ENCODE data around the gene TMEM135. TPM values are rescaled to one million over a fixed set of nuclear protein-coding genes. Genes with fewer than 3 reads are reported as not detected.

Gene TMEM135
- polyA plus RNA-seq, 1 of the 3 experiments (the other 2 are of a cell fraction), result 3.0 TPM

DNA sequence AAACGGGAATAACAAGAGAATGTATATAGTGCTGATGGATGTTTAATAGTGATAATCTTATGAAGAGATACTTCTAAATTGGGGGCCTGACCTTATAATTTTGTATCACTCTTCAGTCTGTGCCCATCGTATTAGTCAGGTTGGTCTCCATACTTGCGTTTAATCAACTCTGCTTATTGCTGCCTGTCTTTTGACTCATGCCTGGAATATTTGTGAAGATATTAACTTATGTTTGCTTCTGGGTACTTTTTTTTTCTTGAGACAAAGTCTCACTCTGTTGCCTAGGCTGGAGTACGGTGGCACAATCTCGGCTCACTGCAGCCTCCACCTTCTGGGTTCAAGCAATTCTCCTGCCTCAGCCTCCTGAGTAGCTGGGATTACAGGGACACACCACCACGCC is 24.0 kb downstream of the TMEM135 start:
- DNase-seq, result no peak
- H3K79me2 ChIP-seq (ENCODE audit: insufficient read depth), result peaks cover 3% of the 10 kb centered on the region; the same call in 1 of the 2 replicates
- no peak for TF ChIP-seq NRF1 (IDR thresholded peaks at IDR 0.05; ENCODE audit: low read depth, low read length)
- TF ChIP-seq YY1 (IDR thresholded peaks at IDR 0.05; ENCODE audit: low read depth), result no peak
- TF ChIP-seq RXRA (IDR thresholded peaks at IDR 0.05; ENCODE audit: borderline replicate concordance, low read depth), result no peak
- TF ChIP-seq, protein P1, sequence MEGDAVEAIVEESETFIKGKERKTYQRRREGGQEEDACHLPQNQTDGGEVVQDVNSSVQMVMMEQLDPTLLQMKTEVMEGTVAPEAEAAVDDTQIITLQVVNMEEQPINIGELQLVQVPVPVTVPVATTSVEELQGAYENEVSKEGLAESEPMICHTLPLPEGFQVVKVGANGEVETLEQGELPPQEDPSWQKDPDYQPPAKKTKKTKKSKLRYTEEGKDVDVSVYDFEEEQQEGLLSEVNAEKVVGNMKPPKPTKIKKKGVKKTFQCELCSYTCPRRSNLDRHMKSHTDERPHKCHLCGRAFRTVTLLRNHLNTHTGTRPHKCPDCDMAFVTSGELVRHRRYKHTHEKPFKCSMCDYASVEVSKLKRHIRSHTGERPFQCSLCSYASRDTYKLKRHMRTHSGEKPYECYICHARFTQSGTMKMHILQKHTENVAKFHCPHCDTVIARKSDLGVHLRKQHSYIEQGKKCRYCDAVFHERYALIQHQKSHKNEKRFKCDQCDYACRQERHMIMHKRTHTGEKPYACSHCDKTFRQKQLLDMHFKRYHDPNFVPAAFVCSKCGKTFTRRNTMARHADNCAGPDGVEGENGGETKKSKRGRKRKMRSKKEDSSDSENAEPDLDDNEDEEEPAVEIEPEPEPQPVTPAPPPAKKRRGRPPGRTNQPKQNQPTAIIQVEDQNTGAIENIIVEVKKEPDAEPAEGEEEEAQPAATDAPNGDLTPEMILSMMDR (IDR thresholded peaks at IDR 0.05), result no peak
- TF ChIP-seq, protein P2, sequence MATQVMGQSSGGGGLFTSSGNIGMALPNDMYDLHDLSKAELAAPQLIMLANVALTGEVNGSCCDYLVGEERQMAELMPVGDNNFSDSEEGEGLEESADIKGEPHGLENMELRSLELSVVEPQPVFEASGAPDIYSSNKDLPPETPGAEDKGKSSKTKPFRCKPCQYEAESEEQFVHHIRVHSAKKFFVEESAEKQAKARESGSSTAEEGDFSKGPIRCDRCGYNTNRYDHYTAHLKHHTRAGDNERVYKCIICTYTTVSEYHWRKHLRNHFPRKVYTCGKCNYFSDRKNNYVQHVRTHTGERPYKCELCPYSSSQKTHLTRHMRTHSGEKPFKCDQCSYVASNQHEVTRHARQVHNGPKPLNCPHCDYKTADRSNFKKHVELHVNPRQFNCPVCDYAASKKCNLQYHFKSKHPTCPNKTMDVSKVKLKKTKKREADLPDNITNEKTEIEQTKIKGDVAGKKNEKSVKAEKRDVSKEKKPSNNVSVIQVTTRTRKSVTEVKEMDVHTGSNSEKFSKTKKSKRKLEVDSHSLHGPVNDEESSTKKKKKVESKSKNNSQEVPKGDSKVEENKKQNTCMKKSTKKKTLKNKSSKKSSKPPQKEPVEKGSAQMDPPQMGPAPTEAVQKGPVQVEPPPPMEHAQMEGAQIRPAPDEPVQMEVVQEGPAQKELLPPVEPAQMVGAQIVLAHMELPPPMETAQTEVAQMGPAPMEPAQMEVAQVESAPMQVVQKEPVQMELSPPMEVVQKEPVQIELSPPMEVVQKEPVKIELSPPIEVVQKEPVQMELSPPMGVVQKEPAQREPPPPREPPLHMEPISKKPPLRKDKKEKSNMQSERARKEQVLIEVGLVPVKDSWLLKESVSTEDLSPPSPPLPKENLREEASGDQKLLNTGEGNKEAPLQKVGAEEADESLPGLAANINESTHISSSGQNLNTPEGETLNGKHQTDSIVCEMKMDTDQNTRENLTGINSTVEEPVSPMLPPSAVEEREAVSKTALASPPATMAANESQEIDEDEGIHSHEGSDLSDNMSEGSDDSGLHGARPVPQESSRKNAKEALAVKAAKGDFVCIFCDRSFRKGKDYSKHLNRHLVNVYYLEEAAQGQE (IDR thresholded peaks at IDR 0.05; ENCODE audit: low read depth, low read length), result no peak
- TF ChIP-seq CHD2 (IDR thresholded peaks at IDR 0.05; ENCODE audit: low read length, partially characterized antibody), result no peak
- TF ChIP-seq, protein P3, sequence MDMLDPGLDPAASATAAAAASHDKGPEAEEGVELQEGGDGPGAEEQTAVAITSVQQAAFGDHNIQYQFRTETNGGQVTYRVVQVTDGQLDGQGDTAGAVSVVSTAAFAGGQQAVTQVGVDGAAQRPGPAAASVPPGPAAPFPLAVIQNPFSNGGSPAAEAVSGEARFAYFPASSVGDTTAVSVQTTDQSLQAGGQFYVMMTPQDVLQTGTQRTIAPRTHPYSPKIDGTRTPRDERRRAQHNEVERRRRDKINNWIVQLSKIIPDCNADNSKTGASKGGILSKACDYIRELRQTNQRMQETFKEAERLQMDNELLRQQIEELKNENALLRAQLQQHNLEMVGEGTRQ (IDR thresholded peaks at IDR 0.05; ENCODE audit: borderline replicate concordance, low read depth, low read length), result no peak
- no peak for TF ChIP-seq RAD21 (IDR thresholded peaks at IDR 0.05; ENCODE audit: low read length)
- TF ChIP-seq, protein P4, sequence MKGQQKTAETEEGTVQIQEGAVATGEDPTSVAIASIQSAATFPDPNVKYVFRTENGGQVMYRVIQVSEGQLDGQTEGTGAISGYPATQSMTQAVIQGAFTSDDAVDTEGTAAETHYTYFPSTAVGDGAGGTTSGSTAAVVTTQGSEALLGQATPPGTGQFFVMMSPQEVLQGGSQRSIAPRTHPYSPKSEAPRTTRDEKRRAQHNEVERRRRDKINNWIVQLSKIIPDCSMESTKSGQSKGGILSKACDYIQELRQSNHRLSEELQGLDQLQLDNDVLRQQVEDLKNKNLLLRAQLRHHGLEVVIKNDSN (IDR thresholded peaks at IDR 0.05; ENCODE audit: borderline replicate concordance, low read depth), result no peak
- TF ChIP-seq SIN3A (IDR thresholded peaks at IDR 0.05; ENCODE audit: borderline replicate concordance, low read depth, low read length), result no peak
- TF ChIP-seq NFIC (IDR thresholded peaks at IDR 0.05; ENCODE audit: borderline replicate concordance), result no peak
- no peak for TF ChIP-seq GABPA (IDR thresholded peaks at IDR 0.05; ENCODE audit: low read depth)
- no peak overlapping the region for H3K4me2 ChIP-seq
- no peaks in the 10 kb centered on the region for H3K27me3 ChIP-seq (ENCODE audit: insufficient read depth)
- H3K4me1 ChIP-seq (ENCODE audit: control insufficient read depth in 1 of 2, insufficient read depth in 2 of 2, low read depth in 1 of 2, low read length in 1 of 2), result no peaks in the 10 kb centered on the region; a peak in 1 of 4 replicates
- H3K9me2 ChIP-seq, result peaks cover 4% of the 10 kb centered on the region; the same call in 1 of the 2 replicates
- H2AFZ ChIP-seq (ENCODE audit: low read depth), result no peak overlapping the region
- no peaks in the 10 kb centered on the region for H3K9me3 ChIP-seq
- no peak overlapping the region for H3K4me3 ChIP-seq (ENCODE audit: low read depth in 2 of 2, low read length in 1 of 2)
- CTCF ChIA-PET, result no interaction called here
- H3K36me3 ChIP-seq (replicated peaks in 1 of 2; ENCODE audit: control insufficient read depth in 1 of 2, insufficient read depth in 2 of 2, low read length in 1 of 2), result no peaks in the 10 kb centered on the region
- no peak overlapping the region for H3K9ac ChIP-seq
- no peaks in the 10 kb centered on the region for H4K20me1 ChIP-seq (ENCODE audit: insufficient read depth)
- no peaks in the 10 kb centered on the region for H3F3A ChIP-seq (replicated peaks; ENCODE audit: insufficient read depth)
- no peak overlapping the region for H3K27ac ChIP-seq (ENCODE audit: low read depth in 2 of 2, low read length in 1 of 2)
- POLR2A ChIA-PET, result no interaction called here
- 94% methylated on average over 6 of the region's 6 CpGs for WGBS (ENCODE audit: low lambda C conversion rate)

All from SK-N-SH (cell line).